AG09309 (cell line): ENCODE data around the gene FGL2.

ENCODE experiments used
- DNase-seq: peaks from one replicate; pipeline ENCODE4 v3.0.0-alpha.2; 2010; ENCODE audit warnings: low read depth
- H3K4me3 ChIP-seq: 2 replicates; pipeline ENCODE4 v1.5.1; 2011; ENCODE audit warnings: mild to moderate bottlenecking, low read depth, low read length, moderate library complexity; ENCODE audit not compliant: control insufficient read depth
- TF ChIP-seq, protein P1 (sequence below): IDR thresholded peaks from 2 replicates; pipeline ENCODE4 v1.5.1; 2011; ENCODE audit warnings: mild to moderate bottlenecking, low read depth, low read length, inconsistent platforms; ENCODE audit not compliant: insufficient read depth, control insufficient read depth; ENCODE audit errors: missing control alignments

FGL2 gene

DNA sequence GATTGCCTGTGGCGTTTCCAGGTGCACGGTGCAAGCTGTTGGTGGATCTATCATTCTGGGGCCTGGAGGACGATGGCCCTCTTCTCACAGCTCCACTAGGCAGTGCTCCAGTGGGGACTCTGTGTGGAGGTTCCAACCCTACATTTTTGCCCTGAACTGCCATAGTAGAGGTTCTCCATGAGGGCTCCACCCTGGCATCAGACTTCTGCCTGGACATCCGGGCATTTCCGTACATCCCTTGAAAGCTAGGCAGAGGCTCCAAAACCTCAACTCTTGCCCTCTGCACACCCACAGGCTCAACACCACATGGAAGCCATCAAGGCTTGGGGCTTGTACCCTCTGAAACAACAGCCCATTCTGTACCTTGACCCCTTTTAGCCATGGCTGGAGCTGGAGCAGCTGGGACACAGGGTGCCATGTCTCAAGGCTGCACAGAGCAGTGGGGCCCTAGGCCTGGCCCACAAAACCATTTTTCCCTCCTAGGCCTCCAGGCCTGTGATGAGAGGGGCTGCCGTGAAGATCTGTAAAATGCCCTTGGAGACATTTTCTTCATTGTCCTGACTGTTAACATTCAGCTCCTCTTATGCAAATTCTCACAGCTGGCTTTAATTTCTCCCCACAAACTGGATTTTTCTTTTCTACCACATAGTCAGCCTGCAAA, 10.0 kb upstream of the FGL2 start:
- no peak overlapping the region for H3K4me3 ChIP-seq
- TF ChIP-seq, protein P1, sequence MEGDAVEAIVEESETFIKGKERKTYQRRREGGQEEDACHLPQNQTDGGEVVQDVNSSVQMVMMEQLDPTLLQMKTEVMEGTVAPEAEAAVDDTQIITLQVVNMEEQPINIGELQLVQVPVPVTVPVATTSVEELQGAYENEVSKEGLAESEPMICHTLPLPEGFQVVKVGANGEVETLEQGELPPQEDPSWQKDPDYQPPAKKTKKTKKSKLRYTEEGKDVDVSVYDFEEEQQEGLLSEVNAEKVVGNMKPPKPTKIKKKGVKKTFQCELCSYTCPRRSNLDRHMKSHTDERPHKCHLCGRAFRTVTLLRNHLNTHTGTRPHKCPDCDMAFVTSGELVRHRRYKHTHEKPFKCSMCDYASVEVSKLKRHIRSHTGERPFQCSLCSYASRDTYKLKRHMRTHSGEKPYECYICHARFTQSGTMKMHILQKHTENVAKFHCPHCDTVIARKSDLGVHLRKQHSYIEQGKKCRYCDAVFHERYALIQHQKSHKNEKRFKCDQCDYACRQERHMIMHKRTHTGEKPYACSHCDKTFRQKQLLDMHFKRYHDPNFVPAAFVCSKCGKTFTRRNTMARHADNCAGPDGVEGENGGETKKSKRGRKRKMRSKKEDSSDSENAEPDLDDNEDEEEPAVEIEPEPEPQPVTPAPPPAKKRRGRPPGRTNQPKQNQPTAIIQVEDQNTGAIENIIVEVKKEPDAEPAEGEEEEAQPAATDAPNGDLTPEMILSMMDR, result no peak
- no peak for DNase-seq

DNA sequence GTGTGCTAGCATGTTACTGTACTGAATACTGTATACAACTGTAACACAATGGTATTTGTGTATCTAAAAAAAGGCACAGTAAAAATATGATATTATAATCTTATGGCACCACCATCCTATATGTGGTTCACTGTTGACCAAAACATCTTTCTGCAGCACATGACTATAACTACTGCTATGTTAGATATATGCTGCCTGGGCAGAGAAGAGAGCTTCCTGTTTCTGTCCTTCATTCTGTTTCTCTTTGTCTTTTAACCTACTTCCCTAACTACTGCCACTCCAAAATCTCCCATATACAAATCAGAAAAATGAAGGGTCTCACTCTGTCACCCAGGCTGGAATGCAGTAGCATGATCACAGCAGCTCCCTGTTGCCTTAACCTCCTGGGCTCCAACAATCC, 8.8 kb upstream of the FGL2 start:
- DNase-seq, result no peak
- TF ChIP-seq, protein P1, result no peak

DNA sequence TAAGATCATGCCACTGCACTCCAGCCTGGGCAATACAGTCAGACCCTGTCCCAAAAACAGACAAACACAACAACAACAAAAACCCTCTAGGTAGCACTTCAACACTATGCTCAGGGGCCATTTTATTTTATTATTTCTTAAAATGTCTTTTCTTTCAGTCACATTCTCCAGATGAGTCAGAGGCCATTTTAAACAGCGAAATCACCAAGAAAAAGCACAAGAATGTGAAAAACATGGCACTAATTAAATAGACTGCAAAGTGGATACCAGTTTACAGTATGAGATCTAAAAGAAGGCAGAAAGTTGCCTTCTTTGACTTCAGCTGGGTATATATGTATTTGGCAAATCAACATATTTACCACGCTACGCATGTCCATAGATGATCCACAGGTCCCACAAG, 6.1 kb upstream of the FGL2 start:
- no peak for DNase-seq
- TF ChIP-seq, protein P1, result no peak

More for the DNA sequence above, 8.8 kb upstream of the FGL2 start:
- no peak overlapping the region for H3K4me3 ChIP-seq

DNA sequence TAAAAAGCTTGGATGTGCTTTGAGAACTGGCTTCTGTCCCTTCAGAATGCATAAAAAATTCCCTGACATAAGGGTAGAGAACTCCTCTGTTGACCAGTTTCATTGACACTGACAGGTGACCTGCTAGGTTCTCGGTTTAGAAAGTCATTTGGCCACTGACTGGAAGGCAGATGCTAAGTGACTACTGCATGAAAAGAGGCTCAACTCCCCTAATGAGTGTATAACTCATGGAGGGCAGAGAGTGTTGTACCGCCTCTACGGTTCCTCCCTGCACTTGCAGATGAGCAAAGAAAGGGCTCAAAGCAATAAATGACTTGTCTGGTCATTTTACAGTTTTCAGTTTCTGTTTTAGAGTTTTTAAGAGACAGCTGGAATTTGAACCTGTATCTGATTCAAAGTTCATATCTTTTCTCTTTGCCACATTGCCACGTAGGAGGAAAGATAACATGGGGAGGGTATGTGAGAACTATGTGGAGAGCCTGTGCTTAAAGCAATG, 2.9 kb upstream of the FGL2 start:
- TF ChIP-seq, protein P1, result no peak
- no peak overlapping the region for H3K4me3 ChIP-seq
- no peak for DNase-seq

More for the DNA sequence above, 6.1 kb upstream of the FGL2 start:
- H3K4me3 ChIP-seq, result no peak overlapping the region

DNA sequence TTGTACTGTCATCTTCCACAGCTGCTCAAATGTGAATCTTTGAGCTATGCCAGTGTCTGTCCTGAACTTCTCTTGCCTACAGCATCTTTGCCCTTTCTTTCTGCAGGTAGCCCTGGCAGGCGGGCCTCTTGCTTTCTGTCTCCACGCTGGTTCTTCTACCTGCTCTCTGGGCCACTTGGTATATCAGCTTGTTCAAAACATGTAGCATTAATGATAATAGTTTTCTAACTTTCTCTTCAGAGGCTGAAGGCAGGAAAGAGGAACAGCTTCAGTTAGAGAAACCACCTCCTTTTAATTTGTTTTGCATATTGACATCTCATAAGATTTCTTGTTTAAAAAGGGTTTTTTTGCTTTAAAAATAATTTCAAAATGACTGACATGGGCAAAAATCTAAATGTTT, 923 bp upstream of the FGL2 start:
- TF ChIP-seq, protein P1, result no peak

DNA sequence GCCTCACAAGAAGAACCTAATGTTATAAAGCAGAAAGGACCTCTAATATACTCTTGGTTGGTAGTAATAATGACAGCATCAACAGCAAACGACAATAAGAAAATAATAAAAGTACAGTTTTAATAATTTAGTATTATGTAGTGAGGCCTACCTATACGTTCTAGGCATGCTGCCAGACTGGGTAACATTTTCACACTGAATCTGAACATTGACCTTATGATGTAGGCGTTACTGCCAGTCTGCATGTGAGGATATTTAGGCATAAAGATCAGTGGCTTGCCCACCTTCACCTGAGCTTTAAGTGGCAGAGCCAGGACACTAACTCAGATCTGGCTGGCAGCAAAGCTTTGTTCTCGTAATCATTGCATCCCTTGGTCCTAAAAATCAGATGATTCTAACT, 2.5 kb downstream of the FGL2 start:
- H3K4me3 ChIP-seq, result no peak overlapping the region

More for the DNA sequence above, 923 bp upstream of the FGL2 start:
- H3K4me3 ChIP-seq, result no peak overlapping the region
- no peak for DNase-seq

More for the DNA sequence above, 2.5 kb downstream of the FGL2 start:
- TF ChIP-seq, protein P1, result no peak
- no peak for DNase-seq
